HCT116 (cell line): Measurements from ENCODE around the gene ACY1.

Experiments used
- CBX3 ChIP-seq: IDR thresholded peaks from 2 replicates; pipeline ENCODE4 v1.6.1; 2012; ENCODE audit warnings: low read depth
- CEBPB ChIP-seq: IDR thresholded peaks from 2 replicates; pipeline ENCODE4 v1.6.1; 2012; ENCODE audit warnings: low read depth
- CTCF ChIP-seq, 3 experiments: fragments of 200-600 bp in 1 of 3; sonication (generic) in 1 of 3; IDR thresholded peaks in 2 of 3; conservative IDR thresholded peaks in 1 of 3; 2 replicates each; pipeline ENCODE4 v1.5.1; 2012 to 2017; ENCODE audit warnings: low read depth in 2 of 3, low read length in 2 of 3, antibody characterized with exemption in 1 of 3, borderline replicate concordance in 1 of 3, control low read depth in 1 of 3, mild to moderate bottlenecking in 1 of 3, mixed read lengths in 1 of 3, mixed run types in 1 of 3, moderate library complexity in 1 of 3; ENCODE audit not compliant: insufficient read depth in 1 of 3
- EGR1 ChIP-seq: IDR thresholded peaks from 2 replicates; pipeline ENCODE4 v1.6.1; 2012; ENCODE audit warnings: low read depth
- RAD21 ChIP-seq: IDR thresholded peaks from 2 replicates; pipeline ENCODE4 v1.6.1; 2012; ENCODE audit warnings: low read depth, mild to moderate bottlenecking
- TF ChIP-seq, protein P1 (sequence below): IDR thresholded peaks from 2 replicates; pipeline ENCODE4 v1.6.1; 2011; ENCODE audit warnings: mild to moderate bottlenecking, low read length, moderate library complexity; ENCODE audit not compliant: insufficient replicate concordance; ENCODE audit errors: extremely low read depth
- TF ChIP-seq, protein P2 (sequence below): IDR thresholded peaks from 2 replicates; pipeline ENCODE4 v1.6.1; 2012

- TF ChIP-seq, protein P1, sequence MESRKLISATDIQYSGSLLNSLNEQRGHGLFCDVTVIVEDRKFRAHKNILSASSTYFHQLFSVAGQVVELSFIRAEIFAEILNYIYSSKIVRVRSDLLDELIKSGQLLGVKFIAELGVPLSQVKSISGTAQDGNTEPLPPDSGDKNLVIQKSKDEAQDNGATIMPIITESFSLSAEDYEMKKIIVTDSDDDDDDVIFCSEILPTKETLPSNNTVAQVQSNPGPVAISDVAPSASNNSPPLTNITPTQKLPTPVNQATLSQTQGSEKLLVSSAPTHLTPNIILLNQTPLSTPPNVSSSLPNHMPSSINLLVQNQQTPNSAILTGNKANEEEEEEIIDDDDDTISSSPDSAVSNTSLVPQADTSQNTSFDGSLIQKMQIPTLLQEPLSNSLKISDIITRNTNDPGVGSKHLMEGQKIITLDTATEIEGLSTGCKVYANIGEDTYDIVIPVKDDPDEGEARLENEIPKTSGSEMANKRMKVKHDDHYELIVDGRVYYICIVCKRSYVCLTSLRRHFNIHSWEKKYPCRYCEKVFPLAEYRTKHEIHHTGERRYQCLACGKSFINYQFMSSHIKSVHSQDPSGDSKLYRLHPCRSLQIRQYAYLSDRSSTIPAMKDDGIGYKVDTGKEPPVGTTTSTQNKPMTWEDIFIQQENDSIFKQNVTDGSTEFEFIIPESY: no peak
- TF ChIP-seq RAD21: no peak
- no peak for TF ChIP-seq EGR1
- no peak for TF ChIP-seq CTCF (IDR thresholded peaks at IDR 0.05 in 2 of 3, conservative IDR thresholded peaks at IDR 0.05 in 1 of 3; ENCODE audit: borderline replicate concordance in 1 of 3, insufficient read depth in 1 of 3, low read depth in 2 of 3, low read length in 2 of 3)
- TF ChIP-seq, protein P2, sequence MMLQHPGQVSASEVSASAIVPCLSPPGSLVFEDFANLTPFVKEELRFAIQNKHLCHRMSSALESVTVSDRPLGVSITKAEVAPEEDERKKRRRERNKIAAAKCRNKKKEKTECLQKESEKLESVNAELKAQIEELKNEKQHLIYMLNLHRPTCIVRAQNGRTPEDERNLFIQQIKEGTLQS: no peak
- TF ChIP-seq CBX3: no peak
- no peak for TF ChIP-seq CEBPB
These were observed 5.7 kb upstream of the ACY1 start for GRCh38 chr3:51977446-51978142.
